AG09319 (cell line): ENCODE results near the gene CXCR6.

Experiments used
- DNase-seq: peaks from one replicate; pipeline ENCODE4 v3.0.0-alpha.2; 2010; ENCODE audit warnings: low read depth; ENCODE audit errors: extremely low read depth
- CTCF ChIP-seq: IDR thresholded peaks from 2 replicates; pipeline ENCODE4 v1.5.1; 2011; ENCODE audit warnings: low read depth, mild to moderate bottlenecking, inconsistent platforms, low read length, moderate library complexity

CXCR6 gene

GRCh38 chr3:45922950-45923590 lies 20.2 kb upstream of the CXCR6 start:
- no peak for TF ChIP-seq CTCF

GRCh38 chr3:45923755-45924154 lies 19.5 kb upstream of the CXCR6 start:
- no peak for TF ChIP-seq CTCF
- DNase-seq = no peak

More at GRCh38 chr3:45922950-45923590, 20.2 kb upstream of the CXCR6 start:
- DNase-seq = no peak

GRCh38 chr3:45927881-45928280 lies 15.4 kb upstream of the CXCR6 start:
- no peak for TF ChIP-seq CTCF
- DNase-seq = no peak

- TF ChIP-seq CTCF = peak; percentile 80
- DNase-seq = no peak
Observed at GRCh38 chr3:45929042-45929679, 14.1 kb upstream of the CXCR6 start.

GRCh38 chr3:45931496-45931895 lies 11.8 kb upstream of the CXCR6 start:
- TF ChIP-seq CTCF = no peak
- no peak for DNase-seq

GRCh38 chr3:45932112-45932511 lies 11.2 kb upstream of the CXCR6 start:
- no peak for DNase-seq
- no peak for TF ChIP-seq CTCF

- DNase-seq = no peak
- TF ChIP-seq CTCF = no peak
Observed at GRCh38 chr3:45933591-45933990, 9.7 kb upstream of the CXCR6 start.
